Prostate gland (tissue), 2 donors: ENCODE data around the gene ELOVL3. TPM values are rescaled to one million over a fixed set of nuclear protein-coding genes. Genes with fewer than 3 reads are reported as not detected.
"Not testable (repeated sequence)": the region's sequence is repeated elsewhere in the genome, so short reads cannot be mapped to it uniquely, and the experiment has no call there.

Source experiments
- DNase-seq: peaks from one replicate; pipeline ENCODE4 v3.0.0-alpha.2; 2019; ENCODE audit warnings: low spot score
- H3K27ac ChIP-seq, 2 donors: fragments of 200-600 bp; sonication (generic); 2 replicates each; pipeline ENCODE4 v1.5.1; 2017 to 2019
- H3K27me3 ChIP-seq: fragments of 200-600 bp; sonication (generic); replicated peaks from 2 replicates; pipeline ENCODE4 v1.5.1; 2019; ENCODE audit not compliant: insufficient read depth
- H3K36me3 ChIP-seq, 2 donors: fragments of 200-600 bp; sonication (generic); 1 replicate in 1 of 2; 2 replicates in 1 of 2; pipeline versions ENCODE4 v1.5.1 to v1.8.1; 2017 to 2019
- H3K4me1 ChIP-seq: fragments of 200-600 bp; sonication (generic); replicated peaks from 2 replicates; pipeline ENCODE4 v1.5.1; 2019
- H3K4me3 ChIP-seq, 2 donors: fragments of 200-600 bp; sonication (generic); 2 replicates each; pipeline ENCODE4 v1.5.1; 2017 to 2019
- H3K9me3 ChIP-seq: fragments of 200-600 bp; sonication (generic); 2 replicates; pipeline ENCODE4 v1.5.1; 2017
- CTCF ChIP-seq, 4 experiments: fragments of 200-600 bp in 2 of 4; fragments of 450-650 bp in 2 of 4; sonication (generic) in 2 of 4; IDR thresholded peaks; 1 replicate in 3 of 4; 2 replicates in 1 of 4; pipeline ENCODE4 v1.5.1; 2016 to 2019; ENCODE audit warnings: antibody characterized with exemption in 4 of 4, mild to moderate bottlenecking in 2 of 4, moderate library complexity in 2 of 4
- POLR2A ChIP-seq: fragments of 450-650 bp; IDR thresholded peaks from one replicate; pipeline ENCODE4 v1.6.1; 2016; ENCODE audit warnings: antibody characterized with exemption, mild to moderate bottlenecking
- POLR2AphosphoS5 ChIP-seq: sonication (generic); formaldehyde crosslinking; IDR thresholded peaks from one replicate; pipeline ENCODE4 v1.6.1; 2017; ENCODE audit warnings: antibody characterized with exemption
- WGBS: methylation state at CpG from one replicate; pipeline ENCODE4 v1.1.5; 2018; 5-methylcytosine and 5-hydroxymethylcytosine counted together
- intact Hi-C: fragments of 100-400 bp; cut with DNase I; formaldehyde crosslinking; loops from one replicate; pipeline ENCODE4 v1.14.2; 2022
- total RNA-seq, 2 donors: library from RNA; depleted of rRNA; stranded (reverse); fragments of >200 nt; gene quantifications; one replicate each; pipeline ENCODE4 v1.1.0, GENCODE V29; 2016

ELOVL3 gene
- total RNA-seq, 2 donors from 2014 or later = 4.4 TPM; not detected in 1

DNA sequence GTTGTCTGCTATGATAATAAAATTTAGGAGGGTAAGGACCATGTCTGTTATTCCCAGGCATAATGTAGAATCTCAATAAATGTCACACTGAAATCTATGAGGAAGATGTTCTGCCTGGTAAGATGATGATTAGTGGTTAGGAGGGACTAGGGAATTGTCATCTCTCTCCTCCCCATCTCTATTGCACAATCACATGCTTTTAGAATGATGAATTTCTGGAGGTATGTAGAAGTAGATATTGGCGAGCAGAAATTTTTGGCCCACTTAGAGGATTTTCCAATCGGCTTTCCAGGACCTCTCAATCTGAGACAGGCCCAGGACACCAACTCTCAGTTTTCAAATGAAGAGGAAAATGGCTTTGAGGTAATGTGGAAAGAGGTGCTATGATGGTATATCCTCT lies 17.2 kb downstream of the ELOVL3 start:
- intact Hi-C loops = loop anchor here (5.0 kb wide), 1 partner anchor 154 kb away; the partner anchor contains the start of gene NFKB2
- Histone ChIP-seq H3K4me3 (no peak overlapping the region), H3K36me3 (no peaks in the 10 kb centered on the region), H3K27me3 (no peaks in the 10 kb centered on the region), H3K9me3 (no peaks in the 10 kb centered on the region), H3K27ac (no peak overlapping the region), H3K4me1 (peaks cover 17% of the 10 kb centered on the region)
- no peak for DNase-seq
- TF ChIP-seq POLR2A (no peak), POLR2AphosphoS5 (no peak), CTCF (IDR thresholded peaks at IDR 0.05) (no peak)
- 71% methylated on average over 2 of the region's 2 CpGs for WGBS

DNA sequence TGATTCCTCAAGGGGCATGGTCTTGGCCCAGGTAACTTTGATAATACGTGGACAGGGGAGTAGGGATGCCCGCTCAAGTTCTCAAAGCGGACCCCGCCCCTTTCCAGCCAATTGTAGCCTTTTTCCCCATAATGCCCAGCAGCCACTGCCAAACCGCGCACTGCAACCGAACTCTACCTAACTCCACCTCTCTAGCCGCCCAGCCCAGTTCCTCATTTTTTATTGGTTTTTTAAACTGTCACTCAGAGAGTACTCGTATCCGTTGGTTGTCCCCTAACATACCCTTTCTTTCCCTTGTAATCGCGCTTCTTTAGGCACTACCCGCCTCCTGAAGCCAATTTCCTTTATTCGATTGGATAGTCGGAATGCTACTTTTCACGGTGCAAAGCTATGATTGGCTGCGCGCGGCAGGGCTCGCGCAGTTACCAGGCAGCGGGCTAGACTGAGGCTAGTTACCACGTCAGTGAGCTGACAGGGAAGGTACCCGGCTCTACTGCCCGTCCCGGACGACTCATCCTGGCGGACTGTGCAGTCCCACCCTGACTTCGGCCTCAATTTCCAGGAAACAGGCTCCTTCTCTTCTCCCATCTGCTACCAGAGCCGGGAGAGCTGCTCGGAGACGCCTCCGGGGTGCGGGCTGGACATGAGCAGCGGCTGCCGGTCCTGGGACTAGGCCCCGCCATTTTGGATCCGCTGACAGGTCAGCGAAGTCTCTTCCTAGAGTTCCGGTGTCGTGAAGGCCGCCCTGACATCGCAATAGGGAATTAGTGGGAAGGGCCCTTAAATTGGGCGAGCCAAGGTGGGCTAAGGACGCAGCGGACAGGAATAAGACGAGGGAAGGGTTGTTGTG lies 19.2 kb downstream of the ELOVL3 start, which contains the start of gene GBF1:
GBF1 (plus strand) TSS at position 451 of the 850 bp plus-strand sequence. CDS start 13,407 bp downstream, outside the sequence.
- H3K4me3 ChIP-seq = peak within 1 kb of the TSS; percentile 64 to 67
- TF ChIP-seq POLR2AphosphoS5 (peak; percentile 99), CTCF (IDR thresholded peaks at IDR 0.05) (no peak), POLR2A (peak; percentile 93)
- intact Hi-C loops = no loop called here
- H3K36me3 ChIP-seq = no peaks in the 10 kb centered on the region
- under 1% methylated on average over 41 of the region's 47 CpGs for WGBS
- H3K27ac ChIP-seq = peak within 1 kb of the TSS; percentile 77 to 79
- peaks cover 22% of the 10 kb centered on the region for H3K4me1 ChIP-seq
- peak; percentile 95 for DNase-seq
- H3K27me3 ChIP-seq = no peaks in the 10 kb centered on the region
- H3K9me3 ChIP-seq = no peaks in the 10 kb centered on the region

- peak overlapping the region; percentile 77 to 79 for H3K27ac ChIP-seq
- peaks cover 18% of the 10 kb centered on the region for H3K4me1 ChIP-seq
- intact Hi-C loops = no loop called here
- WGBS = 0% methylated on average over 4 of the region's 4 CpGs
- no peak for DNase-seq
- peak overlapping the region; percentile 64 to 67 for H3K4me3 ChIP-seq
- H3K36me3 ChIP-seq = no peaks in the 10 kb centered on the region
- H3K27me3 ChIP-seq = no peaks in the 10 kb centered on the region
- H3K9me3 ChIP-seq = no peaks in the 10 kb centered on the region
- TF ChIP-seq POLR2AphosphoS5 = no peak
- no peak for TF ChIP-seq CTCF (IDR thresholded peaks at IDR 0.05)
- no peak for TF ChIP-seq POLR2A
These were observed 19.8 kb downstream of the ELOVL3 start for GRCh38 chr10:102245932-102246251.

- intact Hi-C loops = no loop called here
- Histone ChIP-seq H3K27me3 (no peaks in the 10 kb centered on the region), H3K27ac (peak overlapping the region; percentile 77 to 79), H3K4me1 (peaks cover 16% of the 10 kb centered on the region), H3K36me3 (no peaks in the 10 kb centered on the region), H3K4me3 (peak overlapping the region; percentile 64 to 67), H3K9me3 (no peaks in the 10 kb centered on the region)
- no peak for DNase-seq
- TF ChIP-seq POLR2AphosphoS5 (no peak), POLR2A (no peak), CTCF (IDR thresholded peaks at IDR 0.05) (no peak)
- 8% methylated on average over 3 of the region's 3 CpGs for WGBS
These were observed 20.2 kb downstream of the ELOVL3 start for GRCh38 chr10:102246261-102246660.

- H3K4me3 ChIP-seq = no peak overlapping the region
- H3K4me1 ChIP-seq = peaks cover 16% of the 10 kb centered on the region
- no peaks in the 10 kb centered on the region for H3K36me3 ChIP-seq
- H3K27ac ChIP-seq = peak overlapping the region in 1 of 2 donors; percentile 79
- H3K9me3 ChIP-seq = no peaks in the 10 kb centered on the region
- peak; percentile 53 for DNase-seq
- TF ChIP-seq POLR2AphosphoS5 (peak; percentile 59), POLR2A (no peak), CTCF (IDR thresholded peaks at IDR 0.05) (no peak)
- no peaks in the 10 kb centered on the region for H3K27me3 ChIP-seq
- intact Hi-C loops = no loop called here
These were observed 21.6 kb downstream of the ELOVL3 start for GRCh38 chr10:102247734-102248133.

- H3K4me1 ChIP-seq, intact Hi-C loops: not testable (repeated sequence)
- WGBS = 97% methylated on average over 3 of the region's 3 CpGs
These were observed 26.4 kb downstream of the ELOVL3 start for GRCh38 chr10:102252508-102252907.

More at GRCh38 chr10:102252508-102252907, 26.4 kb downstream of the ELOVL3 start:
- not testable (repeated sequence) for H3K9me3 ChIP-seq, H3K27me3 ChIP-seq, H3K27ac ChIP-seq, DNase-seq, H3K36me3 ChIP-seq, H3K4me3 ChIP-seq
